Prostate gland (tissue), 2 donors: ENCODE results near the gene APBA3. TPM values are rescaled to one million over a fixed set of nuclear protein-coding genes. Genes with fewer than 3 reads are reported as not detected.
A peak's percentile ranks its signal among the peaks of the same experiment; 100 is the strongest.

Experiments
- DNase-seq: peaks from one replicate; pipeline ENCODE4 v3.0.0-alpha.2; 2019; ENCODE audit warnings: low spot score
- H3K27ac ChIP-seq, 2 donors: fragments of 200-600 bp; sonication (generic); 2 replicates each; pipeline ENCODE4 v1.5.1; 2017 to 2019
- H3K27me3 ChIP-seq: fragments of 200-600 bp; sonication (generic); replicated peaks from 2 replicates; pipeline ENCODE4 v1.5.1; 2019; ENCODE audit not compliant: insufficient read depth
- H3K36me3 ChIP-seq, 2 donors: fragments of 200-600 bp; sonication (generic); 1 replicate in 1 of 2; 2 replicates in 1 of 2; pipeline versions ENCODE4 v1.5.1 to v1.8.1; 2017 to 2019
- H3K4me1 ChIP-seq: fragments of 200-600 bp; sonication (generic); replicated peaks from 2 replicates; pipeline ENCODE4 v1.5.1; 2019
- H3K4me3 ChIP-seq, 2 donors: fragments of 200-600 bp; sonication (generic); 2 replicates each; pipeline ENCODE4 v1.5.1; 2017 to 2019
- H3K9me3 ChIP-seq: fragments of 200-600 bp; sonication (generic); 2 replicates; pipeline ENCODE4 v1.5.1; 2017
- POLR2A ChIP-seq: fragments of 450-650 bp; IDR thresholded peaks from one replicate; pipeline ENCODE4 v1.6.1; 2016; ENCODE audit warnings: antibody characterized with exemption, mild to moderate bottlenecking
- POLR2AphosphoS5 ChIP-seq: sonication (generic); formaldehyde crosslinking; IDR thresholded peaks from one replicate; pipeline ENCODE4 v1.6.1; 2017; ENCODE audit warnings: antibody characterized with exemption
- WGBS: methylation state at CpG from one replicate; pipeline ENCODE4 v1.1.5; 2018; 5-methylcytosine and 5-hydroxymethylcytosine counted together
- intact Hi-C: fragments of 100-400 bp; cut with DNase I; formaldehyde crosslinking; loops from one replicate; pipeline ENCODE4 v1.14.2; 2022
- total RNA-seq, 2 donors: library from RNA; depleted of rRNA; stranded (reverse); fragments of >200 nt; gene quantifications; one replicate each; pipeline ENCODE4 v1.1.0, GENCODE V29; 2016
- TF ChIP-seq, protein P1 (sequence below), 4 experiments: fragments of 200-600 bp in 2 of 4; fragments of 450-650 bp in 2 of 4; sonication (generic) in 2 of 4; IDR thresholded peaks; 1 replicate in 3 of 4; 2 replicates in 1 of 4; pipeline ENCODE4 v1.5.1; 2016 to 2019; ENCODE audit warnings: antibody characterized with exemption in 4 of 4, mild to moderate bottlenecking in 2 of 4, moderate library complexity in 2 of 4

Gene APBA3
- total RNA-seq, 2 donors from 2014 or later: 45.7 to 63.8 TPM

DNA sequence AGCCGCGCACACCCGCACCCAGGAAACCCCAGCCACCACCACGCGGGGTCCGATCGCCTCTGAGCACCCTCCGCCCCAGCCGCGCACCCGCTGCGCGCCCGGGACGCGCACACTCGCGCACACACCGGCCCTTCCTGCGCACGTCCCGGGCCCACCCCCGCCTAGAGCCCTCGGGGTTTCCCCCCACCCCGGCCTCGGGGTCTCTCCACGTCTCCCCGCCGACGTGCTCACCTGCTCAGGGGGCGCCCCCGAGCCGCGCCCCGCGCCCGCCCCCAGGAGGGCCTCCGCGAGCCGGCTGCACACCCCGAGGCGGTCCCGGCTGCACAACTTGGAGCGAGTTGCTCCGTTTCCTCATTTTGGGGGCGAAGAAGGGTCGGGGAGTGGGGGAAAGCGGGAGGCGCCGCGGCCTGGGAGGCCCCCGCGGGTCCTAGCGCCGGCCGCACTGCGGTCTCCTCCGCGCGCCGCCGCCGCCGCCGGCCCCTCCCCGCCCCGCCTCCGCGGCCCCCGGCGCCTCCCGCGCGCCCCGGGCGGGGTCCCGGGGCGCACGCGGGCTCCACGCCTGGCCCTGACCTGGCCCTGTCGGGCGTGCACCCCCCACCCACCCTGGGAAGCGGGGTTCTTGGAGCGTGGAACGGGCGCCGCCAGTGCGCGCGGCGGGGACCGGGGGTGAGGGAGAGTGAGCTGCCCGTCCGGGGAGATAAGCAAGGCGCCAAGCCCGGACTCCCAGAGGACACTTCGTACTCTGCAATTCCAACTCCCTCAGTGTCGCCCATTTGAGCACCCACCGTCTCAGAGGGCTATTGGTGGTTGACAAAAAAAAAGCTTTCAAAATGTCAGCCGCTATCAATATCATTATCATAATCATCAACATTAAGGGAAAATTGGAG lies 24.7 kb upstream of the APBA3 start, which contains the start of gene MATK:
MATK (minus strand) TSS at position 444 of the 887 bp plus-strand sequence. CDS start 1,246 bp downstream, outside the sequence.
- TF ChIP-seq POLR2AphosphoS5 (no peak), POLR2A (no peak)
- TF ChIP-seq, protein P1, sequence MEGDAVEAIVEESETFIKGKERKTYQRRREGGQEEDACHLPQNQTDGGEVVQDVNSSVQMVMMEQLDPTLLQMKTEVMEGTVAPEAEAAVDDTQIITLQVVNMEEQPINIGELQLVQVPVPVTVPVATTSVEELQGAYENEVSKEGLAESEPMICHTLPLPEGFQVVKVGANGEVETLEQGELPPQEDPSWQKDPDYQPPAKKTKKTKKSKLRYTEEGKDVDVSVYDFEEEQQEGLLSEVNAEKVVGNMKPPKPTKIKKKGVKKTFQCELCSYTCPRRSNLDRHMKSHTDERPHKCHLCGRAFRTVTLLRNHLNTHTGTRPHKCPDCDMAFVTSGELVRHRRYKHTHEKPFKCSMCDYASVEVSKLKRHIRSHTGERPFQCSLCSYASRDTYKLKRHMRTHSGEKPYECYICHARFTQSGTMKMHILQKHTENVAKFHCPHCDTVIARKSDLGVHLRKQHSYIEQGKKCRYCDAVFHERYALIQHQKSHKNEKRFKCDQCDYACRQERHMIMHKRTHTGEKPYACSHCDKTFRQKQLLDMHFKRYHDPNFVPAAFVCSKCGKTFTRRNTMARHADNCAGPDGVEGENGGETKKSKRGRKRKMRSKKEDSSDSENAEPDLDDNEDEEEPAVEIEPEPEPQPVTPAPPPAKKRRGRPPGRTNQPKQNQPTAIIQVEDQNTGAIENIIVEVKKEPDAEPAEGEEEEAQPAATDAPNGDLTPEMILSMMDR (IDR thresholded peaks at IDR 0.05): no peak
- peaks cover 2% of the 10 kb centered on the region for H3K27me3 ChIP-seq
- H3K27ac ChIP-seq: no peak within 1 kb of the TSS
- H3K4me3 ChIP-seq: peak within 1 kb of the TSS; percentile 27 to 32
- intact Hi-C loops: no loop called here
- DNase-seq: no peak
- WGBS: 24% methylated on average over 11 of the region's 101 CpGs
- no peaks in the 10 kb centered on the region for H3K4me1 ChIP-seq
- H3K36me3 ChIP-seq: no peaks in the 10 kb centered on the region
- no peaks in the 10 kb centered on the region for H3K9me3 ChIP-seq

- Histone ChIP-seq H3K27ac (no peak overlapping the region), H3K4me1 (no peaks in the 10 kb centered on the region), H3K9me3 (no peaks in the 10 kb centered on the region), H3K27me3 (peaks cover 2% of the 10 kb centered on the region), H3K4me3 (peak overlapping the region; percentile 27 to 32), H3K36me3 (no peaks in the 10 kb centered on the region)
- under 1% methylated on average over 31 of the region's 47 CpGs for WGBS
- TF ChIP-seq POLR2AphosphoS5: no peak
- TF ChIP-seq, protein P1 (IDR thresholded peaks at IDR 0.05): no peak
- no peak for TF ChIP-seq POLR2A
- DNase-seq: no peak
- intact Hi-C loops: no loop called here
Observed at GRCh38 chr19:3785451-3785937, 24.0 kb upstream of the APBA3 start.

- H3K4me3 ChIP-seq: no peak overlapping the region
- no peaks in the 10 kb centered on the region for H3K9me3 ChIP-seq
- WGBS: 24% methylated on average over 25 of the region's 25 CpGs
- TF ChIP-seq, protein P1 (IDR thresholded peaks at IDR 0.05): no peak
- no peak for TF ChIP-seq POLR2AphosphoS5
- TF ChIP-seq POLR2A: no peak
- peaks cover 2% of the 10 kb centered on the region for H3K27me3 ChIP-seq
- H3K4me1 ChIP-seq: no peaks in the 10 kb centered on the region
- no peaks in the 10 kb centered on the region for H3K36me3 ChIP-seq
- intact Hi-C loops: no loop called here
- DNase-seq: no peak
- no peak overlapping the region for H3K27ac ChIP-seq
Observed at GRCh38 chr19:3784607-3785450, 23.3 kb upstream of the APBA3 start.

GRCh38 chr19:3783660-3784584 lies 22.4 kb upstream of the APBA3 start:
- intact Hi-C loops: no loop called here

More at GRCh38 chr19:3783660-3784584, 22.4 kb upstream of the APBA3 start:
- Histone ChIP-seq H3K9me3 (no peaks in the 10 kb centered on the region), H3K4me3 (no peak overlapping the region), H3K27ac (no peak overlapping the region), H3K27me3 (peaks cover 2% of the 10 kb centered on the region), H3K4me1 (no peaks in the 10 kb centered on the region), H3K36me3 (no peaks in the 10 kb centered on the region)
- WGBS: 78% methylated on average over 44 of the region's 49 CpGs
- no peak for TF ChIP-seq POLR2AphosphoS5
- TF ChIP-seq POLR2A: no peak
- TF ChIP-seq, protein P1 (IDR thresholded peaks at IDR 0.05): peak in 1 of 4 experiments; percentile 15
- no peak for DNase-seq
